HG03521 (cell line): Measurements from ENCODE around the gene ARHGAP11A.

Experiments used
- ATAC-seq: cut with Tn5 transposase; IDR thresholded peaks from one replicate; pipeline ENCODE4 v1.9.1; 2021; ENCODE audit warnings: mild to moderate bottlenecking, moderate library complexity; ENCODE audit not compliant: unreplicated experiment

Gene ARHGAP11A

DNA sequence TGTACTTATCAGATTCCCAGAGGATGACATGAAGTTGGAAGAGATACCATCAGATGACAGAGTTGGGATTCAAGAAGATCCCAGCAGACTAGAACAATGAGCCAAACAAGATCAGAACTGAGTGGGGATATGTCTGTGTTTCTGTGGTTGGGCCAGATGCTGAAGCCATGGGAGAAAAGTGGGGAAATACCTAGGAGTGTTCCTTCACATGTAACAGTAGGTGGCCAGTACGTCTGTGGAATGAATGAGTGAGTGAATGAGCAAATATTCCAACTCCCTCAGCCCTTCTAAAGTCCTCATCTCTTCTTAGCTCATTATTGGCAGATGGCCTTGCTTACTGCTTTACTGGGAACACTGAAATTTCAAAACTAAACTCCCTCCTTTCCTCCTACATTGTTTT lies 70.3 kb downstream of the ARHGAP11A start:
- no peak for ATAC-seq

DNA sequence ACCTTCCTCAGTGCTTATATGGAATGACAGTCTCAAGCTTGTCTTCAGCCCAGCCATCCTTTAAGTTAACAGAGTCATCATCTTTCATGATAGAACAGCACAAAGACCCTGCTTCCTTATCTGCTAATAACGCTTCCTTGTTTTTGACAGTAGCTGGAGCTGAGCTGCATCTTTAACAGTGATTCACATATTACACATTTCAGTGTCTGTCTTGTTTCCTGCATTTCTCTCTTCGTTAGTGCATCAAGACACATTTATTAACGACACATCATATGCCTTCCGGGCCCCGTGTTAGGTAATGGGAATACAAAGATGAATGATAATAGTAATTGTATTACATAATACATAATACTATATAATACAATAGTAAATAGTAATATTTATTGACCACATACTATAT lies 72.3 kb downstream of the ARHGAP11A start:
- no peak for ATAC-seq

DNA sequence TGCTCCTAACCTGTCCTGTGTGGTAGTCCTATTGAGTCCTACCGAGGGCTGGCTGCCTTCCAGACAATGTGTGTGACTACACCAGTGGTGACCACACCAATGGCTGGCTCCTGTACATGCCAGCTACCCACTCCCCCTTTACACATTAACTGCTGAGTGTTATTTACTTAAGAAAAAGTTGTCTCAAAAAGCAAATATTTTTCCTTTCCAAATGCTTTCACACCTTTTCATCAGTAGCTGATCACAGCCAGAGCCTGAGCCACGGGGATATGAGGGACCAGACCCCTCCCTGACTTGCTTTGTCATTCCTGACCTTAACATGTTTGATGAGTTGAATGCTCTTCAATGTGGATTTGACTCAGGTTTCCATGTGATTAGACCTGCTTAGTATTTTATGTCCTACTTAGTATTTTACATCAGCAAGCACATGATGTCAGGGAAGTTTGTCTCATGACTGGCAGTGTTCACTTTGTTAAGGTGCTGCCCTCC lies 72.9 kb downstream of the ARHGAP11A start:
- ATAC-seq = no peak
